Effector CD4-positive, alpha-beta T cell (primary cell): ENCODE results near the gene CCDC28B.
"Not testable (repeated sequence)": the region's sequence is repeated elsewhere in the genome, so short reads cannot be mapped to it uniquely, and the experiment has no call there.

Experiments
- DNase-seq: peaks from one replicate; pipeline ENCODE4 v3.0.0-alpha.2; 2020
- total RNA-seq: gene quantifications from one replicate; lab custom pipeline; 2026; lab: John Stamatoyannopoulos, UW

CCDC28B gene
- total RNA-seq: 7.1 reads per million, percentile 26 among the genes with 10 or more reads in this experiment

DNA sequence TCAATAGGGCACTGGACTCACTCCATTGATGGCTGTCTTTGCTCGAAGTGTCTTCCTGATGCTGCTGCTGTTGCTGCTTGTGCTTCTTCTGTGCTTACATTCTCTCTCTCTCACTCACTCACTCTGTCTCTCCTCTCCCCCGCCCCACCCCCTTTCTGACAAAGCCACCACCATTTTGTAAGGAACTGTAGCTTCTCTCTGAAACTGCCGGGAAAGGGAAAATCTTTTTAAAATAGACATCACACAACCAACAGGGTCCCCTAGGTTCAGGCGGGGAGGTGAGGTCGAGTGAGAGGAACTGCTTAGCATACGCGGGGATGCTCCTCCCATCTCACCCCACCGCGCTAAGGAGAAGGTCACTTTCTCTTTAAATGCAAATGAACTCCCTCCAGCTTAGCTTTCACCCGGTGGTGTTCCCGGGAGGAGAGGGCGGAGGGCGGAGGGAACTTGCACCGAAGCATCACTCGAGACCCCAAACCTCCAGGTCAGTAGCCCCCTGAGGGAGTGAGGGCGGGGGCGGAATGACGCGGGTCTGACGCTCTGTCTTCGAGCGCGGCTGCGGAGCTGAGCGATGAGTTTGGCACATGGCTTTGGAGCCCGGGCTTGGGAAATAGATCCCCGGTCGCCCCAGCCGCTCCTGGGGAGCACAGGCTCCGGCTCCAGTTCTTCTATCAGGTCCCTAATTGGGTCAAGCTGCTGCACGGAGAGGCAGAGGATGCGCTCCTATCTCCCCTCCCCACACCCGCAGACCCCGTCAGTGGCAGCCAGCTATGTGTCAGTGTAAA, at the start of gene CCDC28B:
Gene CCDC28B, plus strand, starts transcription at position 370 of the 785 bp plus-strand sequence. CDS start 1,341 bp downstream, outside the sequence.
- DNase-seq: peak; percentile 40

DNA sequence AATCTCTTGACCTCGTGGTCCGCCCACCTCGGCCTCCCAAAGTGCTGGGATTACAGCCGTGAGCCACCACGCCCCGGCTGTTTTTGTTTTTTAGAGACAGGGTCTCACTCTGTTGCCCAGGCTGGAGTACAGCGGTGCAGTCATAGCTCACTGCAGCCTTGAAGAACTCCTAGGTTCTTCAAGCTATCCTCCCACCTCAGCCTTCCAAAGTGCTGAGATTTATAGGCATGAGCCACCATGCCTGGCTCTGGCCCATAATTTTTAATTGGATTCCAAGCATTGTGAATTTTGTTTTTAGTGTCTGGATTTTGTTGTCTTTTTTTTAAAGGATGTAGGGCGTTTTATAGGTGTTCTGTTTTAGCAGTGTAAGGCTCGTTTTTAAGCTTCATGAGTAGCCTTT, 49.5 kb upstream of the CCDC28B start:
- DNase-seq: no peak

DNA sequence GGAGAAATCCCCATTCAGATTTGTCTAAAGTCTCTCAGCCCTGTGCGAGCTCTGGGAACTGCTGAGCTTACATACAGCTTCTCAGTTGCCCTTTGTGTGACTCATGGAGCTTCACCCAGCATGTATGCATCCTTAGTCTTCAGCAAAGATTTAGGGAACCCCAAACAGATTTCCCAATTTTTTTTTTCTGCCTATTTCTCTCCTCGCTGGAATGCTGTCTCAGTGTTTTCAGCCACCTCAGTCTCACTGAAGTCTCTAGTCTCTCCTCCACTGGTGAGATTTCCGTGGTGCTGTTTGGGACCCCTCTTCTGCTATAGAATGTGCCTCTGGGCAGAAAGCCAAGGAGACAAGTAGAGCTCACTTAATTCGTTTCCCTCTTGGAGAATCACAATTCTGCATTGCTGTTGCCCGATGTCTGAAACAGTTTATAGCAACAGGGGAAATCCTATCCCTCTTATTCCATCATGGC, 49.0 kb upstream of the CCDC28B start:
- DNase-seq: no peak

DNA sequence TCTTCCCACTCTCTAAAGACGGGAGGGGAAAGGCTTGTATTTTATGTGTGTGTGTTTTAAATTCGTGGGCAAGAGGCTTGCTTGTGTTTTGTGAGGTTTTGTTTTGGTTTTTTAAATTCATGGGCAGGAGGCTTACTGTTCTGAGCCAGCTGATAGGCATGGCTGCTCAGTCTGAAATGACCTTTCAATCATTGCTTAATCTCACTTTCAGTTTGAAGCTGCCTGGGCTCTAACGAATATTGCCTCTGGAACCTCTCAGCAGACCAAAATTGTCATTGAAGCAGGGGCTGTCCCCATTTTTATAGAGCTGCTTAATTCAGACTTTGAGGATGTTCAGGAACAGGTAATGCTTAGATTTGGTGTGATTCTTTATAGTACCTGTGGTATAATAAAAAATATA, 41.2 kb upstream of the CCDC28B start:
- no peak for DNase-seq

DNA sequence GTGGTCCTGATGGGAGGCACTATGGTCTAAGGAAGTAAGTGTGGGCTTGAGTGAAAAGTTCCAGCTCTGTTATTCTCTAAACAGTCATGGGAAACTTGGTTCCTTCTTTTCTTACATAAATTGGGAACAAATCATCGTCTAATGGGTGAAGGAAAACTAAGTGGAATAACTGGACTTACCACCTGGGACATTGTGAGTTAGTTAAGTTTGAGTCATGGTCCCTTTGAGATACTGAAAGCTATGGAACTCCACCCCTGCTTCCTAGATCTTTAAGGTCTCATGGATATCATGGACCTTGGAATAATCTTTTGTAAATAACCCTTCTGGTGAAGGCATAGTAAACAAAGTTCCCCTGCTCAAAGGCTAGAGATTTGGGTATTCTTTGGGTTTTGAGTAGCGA, 37.0 kb upstream of the CCDC28B start:
- DNase-seq: no peak

DNA sequence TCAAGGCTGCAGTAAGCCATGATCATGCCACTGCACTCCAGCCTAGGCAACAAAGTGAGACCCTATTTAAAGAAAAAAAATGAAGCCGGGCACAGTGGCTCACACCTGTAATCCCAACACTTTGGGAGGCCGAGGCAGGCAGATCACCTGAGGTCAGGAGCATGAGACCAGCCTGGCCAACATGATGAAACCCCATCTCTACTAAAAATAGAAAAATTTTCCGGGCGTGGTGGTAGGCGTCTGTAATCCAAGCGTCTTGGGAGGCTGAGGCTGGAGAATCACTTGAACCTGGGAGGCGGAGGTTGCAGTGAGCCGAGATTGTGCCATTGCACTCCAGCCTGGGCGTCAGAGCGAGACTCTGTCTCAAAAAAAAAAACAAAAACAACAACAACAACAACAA, 34.8 kb upstream of the CCDC28B start:
- DNase-seq: not testable (repeated sequence)

DNA sequence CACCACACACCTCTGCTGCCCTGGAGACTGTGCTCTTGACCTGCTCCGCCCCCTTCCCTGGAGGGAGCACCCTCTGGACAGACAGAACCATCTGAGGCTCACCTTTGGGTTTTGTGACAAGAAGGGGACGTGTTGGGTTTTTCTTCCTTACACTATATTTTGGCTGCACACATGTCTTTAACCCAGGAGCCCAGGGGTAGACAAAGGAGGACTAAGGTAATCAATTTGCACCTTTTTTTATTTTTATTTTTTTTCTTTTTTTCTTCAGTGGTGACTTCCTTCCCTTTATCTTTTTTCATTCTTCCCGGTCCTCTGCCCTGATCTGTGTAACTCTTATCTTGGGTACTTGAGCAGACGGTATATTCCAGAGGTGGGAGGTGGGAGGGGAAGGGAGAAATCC, 29.4 kb upstream of the CCDC28B start:
- DNase-seq: no peak

DNA sequence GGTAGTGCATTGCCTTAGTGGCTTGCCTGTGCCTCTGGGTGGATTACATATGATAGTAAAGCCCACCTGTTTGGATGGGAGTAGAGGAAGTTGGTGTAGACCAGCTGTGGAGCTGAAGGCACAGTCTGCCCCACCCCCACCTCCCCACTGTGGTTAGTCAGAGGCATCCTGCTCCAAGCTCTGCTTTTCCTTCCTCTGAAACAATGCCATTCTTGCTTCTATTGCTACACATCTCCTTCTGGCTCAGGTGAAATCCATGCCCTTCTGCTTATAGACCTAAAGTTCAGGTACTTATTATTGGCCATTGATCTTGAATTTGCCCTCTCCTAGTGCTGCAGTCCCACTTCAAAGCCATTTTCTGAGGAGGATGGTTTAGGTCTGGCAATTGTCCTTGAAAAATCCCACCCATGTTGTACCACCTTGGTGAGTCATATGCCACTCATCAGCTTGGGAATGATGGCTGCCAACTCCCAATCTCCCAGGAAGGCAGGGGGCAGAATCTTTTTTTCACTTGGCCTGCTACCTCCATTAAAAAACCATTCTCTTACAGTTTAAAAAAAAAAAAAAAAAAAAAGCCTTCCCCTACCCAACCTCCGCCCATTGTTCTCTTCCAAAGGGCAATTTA, 27.7 kb upstream of the CCDC28B start:
- no peak for DNase-seq

DNA sequence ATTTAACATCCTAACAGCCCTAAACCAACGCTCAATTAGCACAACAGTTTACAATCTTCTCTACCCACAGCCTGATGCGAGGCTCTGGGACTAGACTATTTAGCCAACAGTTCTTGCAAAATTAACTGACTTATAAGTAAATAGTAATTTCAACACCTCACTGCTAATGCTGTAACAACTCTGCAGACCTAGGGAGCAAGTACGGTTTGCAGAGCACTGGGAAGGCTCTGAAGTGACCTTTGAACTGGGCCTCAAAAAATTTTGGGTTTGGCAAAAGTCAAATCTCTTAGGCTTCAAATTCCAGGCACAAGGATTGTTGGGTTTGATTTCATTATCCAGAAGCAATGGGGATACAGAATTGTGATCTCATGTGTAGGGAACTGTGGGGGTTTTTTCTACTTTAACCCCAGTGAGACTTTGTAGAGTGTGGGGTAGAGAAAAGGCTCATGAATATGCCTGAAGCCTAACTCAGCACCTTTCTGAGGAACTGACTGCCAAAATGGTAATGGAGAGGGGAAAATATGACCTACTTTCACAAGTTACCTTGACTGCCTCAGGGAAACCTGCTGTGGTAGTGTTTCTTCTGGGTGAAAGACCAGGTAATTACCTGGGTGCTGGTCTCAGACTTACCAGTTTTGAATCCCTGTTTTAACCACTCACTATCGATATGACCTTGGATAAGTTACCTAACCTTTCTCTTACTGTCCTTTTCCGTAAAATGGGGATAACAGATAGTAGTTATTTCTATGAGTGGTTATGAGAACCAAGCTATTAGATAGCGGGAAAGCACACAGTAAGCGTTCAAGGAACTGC, 21.8 kb upstream of the CCDC28B start:
- DNase-seq: no peak

DNA sequence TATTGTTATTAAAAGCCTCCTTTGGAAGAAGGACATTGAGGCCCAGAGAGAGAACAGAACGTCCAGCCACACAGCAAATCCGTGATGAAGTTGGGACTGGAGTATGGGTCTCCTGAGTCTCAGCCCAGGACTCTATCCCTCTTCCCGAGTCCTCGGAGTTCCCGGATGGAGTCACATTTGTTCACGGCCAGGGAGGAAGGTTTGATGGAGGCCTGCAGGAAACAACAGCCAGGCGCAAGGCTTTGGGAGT, 21.3 kb upstream of the CCDC28B start:
- no peak for DNase-seq

DNA sequence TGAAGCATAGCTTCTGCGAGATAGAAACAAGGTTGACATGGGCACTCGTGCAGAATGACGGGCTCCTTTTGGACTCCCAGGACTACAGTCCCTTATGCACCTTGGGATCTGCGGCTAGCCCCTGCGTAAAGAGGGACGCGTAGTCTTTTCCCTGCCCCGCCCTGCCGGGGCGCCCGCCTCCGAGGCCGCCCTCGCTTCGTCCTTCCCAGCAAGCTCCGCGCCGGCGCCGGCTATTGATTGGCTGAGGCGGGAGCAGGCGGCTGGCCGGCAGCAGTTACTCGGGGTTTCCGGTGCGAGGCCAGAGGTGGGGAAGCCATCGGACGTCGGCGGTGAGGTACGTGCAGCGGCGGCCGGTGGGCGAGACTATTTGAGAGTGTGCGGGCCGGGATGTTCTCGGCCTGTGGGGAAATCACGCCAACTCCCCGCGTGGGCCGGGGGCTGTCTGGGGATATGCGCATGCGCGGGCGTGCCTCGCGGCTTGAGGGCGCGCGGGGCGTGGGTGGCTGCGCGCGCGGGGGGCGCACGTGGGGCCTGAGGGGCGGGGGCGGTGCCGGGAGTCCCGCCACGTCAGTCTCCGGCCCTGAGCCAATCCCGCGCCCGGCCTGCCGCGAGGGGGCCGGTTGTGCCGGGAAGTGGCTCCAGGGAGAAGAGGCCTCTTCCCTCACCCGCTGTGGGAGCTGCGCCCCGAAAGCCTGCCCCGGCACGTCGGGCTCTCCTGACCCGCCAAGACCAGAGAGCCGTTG, 20.8 kb upstream of the CCDC28B start, which contains the start of gene TXLNA:
Gene TXLNA, plus strand, starts transcription at position 233 of the 743 bp plus-strand sequence. CDS start 671 bp downstream, outside the sequence.
- peak; percentile 82 for DNase-seq

DNA sequence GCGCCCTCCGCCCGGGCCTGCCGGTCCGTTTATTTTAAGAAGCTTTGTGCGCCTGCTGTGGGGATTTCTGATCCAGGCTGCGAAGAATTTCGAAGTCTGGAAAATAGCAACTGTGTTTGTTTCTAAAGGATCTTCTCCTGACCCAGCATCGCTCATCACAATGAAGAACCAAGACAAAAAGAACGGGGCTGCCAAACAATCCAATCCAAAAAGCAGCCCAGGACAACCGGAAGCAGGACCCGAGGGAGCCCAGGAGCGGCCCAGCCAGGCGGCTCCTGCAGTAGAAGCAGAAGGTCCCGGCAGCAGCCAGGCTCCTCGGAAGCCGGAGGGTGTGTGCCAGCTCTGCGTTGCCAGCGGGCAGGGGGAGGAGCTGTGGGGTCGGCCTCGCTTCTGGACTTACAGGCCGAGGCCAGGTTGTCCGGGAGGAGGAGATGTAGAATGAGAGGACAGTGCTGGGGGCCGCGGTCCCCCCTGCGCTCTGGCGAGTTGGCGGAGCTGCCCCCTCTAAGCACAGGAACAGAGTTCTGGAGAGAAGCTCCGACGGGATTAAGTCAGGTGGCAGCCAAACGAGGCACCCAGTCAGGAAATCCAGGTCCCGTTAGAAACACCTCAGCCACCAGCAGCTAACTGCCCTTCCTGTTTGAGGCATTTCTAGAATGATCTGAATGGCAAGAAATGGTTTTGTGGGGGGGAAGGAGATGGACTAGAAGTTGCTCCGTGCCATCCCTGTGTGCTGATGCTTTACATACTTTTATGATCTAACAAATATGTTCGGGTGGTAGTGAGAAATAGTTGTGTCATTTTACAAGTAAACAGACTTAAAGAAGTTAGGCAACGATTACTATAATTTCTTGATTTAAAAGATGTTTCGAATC, 20.0 kb upstream of the CCDC28B start:
- no peak for DNase-seq

DNA sequence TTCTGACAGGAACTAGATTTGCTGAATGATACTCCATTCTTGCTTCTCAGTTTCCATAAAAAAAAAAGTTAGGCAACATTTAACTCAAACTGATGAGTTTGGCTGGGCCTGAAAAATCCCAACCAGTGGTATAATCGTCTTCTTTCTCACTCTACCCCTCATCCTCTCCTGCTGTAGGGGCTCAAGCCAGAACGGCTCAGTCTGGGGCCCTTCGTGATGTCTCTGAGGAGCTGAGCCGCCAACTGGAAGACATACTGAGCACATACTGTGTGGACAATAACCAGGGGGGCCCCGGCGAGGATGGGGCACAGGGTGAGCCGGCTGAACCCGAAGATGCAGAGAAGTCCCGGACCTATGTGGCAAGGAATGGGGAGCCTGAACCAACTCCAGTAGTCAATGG, 19.3 kb upstream of the CCDC28B start:
- no peak for DNase-seq

DNA sequence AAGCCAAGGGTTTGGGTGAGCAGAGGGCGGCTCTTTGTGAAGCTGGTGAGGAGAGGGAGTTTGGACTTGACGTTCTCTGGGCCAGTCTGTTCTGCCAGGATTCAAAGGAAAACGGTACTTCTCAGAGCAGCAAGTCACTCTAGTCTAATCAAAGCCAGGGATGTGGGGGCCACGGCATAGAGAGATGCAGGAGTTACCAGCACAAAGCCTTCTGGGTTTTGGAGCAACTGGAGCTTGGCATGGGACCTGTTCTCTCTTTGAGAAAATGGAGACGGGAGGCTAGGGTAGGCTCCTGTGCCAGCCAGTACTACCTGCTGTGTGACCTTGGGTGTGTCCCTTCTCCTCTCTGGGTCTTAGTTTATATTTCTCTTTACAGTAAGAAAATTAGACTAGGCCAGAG, 18.8 kb upstream of the CCDC28B start:
- DNase-seq: no peak

DNA sequence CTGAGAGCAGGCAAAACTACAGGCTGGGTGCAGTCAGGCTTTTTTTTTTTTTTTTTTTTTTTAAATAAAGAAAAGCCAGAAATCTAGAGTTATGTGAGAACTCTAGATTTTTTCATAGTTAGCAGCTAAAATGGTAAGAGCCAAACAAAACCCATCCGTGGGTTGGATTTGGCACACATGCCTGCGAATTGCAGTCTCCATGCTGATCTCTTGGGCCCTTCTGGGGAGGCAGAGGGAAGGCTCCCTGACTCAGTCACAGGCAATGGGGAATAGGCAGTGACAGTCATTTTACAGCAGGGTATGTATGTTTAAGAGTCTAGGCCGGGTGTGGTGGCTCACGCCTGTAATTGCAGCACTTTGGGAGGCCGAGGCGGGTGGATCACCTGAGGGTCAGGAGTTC, 18.3 kb upstream of the CCDC28B start:
- DNase-seq: no peak

DNA sequence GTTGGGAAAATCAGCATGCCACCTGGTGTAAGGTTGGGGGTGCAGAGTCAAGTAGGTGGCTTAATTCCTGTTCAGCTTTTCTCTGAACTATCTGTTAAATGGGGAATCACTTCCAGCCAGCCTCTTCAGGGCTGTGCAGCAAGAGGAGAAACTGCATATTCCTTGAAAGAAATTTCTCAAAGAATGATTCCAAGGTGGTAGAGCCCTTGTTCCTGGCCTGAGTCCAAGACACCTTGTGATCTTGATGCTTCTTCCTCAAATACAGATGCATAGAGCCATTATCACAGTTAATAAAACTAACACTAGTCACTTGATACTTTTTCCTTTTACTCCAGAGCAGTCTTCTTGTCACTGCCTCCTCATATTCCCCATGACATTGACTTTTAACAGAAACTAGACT, 15.7 kb upstream of the CCDC28B start:
- no peak for DNase-seq

DNA sequence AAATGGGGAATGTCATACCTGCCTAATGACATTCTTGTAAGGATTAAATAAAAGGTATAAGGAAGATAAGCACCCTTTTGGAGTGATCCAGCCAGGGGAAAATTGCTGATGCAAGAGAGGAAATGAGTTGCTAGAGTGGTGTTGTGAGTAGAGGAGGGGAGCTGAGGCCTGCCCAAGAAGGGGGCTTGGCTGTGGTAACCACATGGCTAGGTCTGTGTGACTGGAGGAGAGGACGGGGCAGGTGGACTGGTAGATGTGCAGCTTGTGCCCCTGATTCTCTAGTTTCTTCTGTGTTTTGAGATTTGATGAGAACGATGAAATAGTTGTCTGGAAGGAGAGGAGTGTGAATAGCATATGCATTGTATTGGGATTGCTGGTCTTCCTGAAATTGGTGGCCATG, 14.3 kb upstream of the CCDC28B start:
- DNase-seq: no peak

DNA sequence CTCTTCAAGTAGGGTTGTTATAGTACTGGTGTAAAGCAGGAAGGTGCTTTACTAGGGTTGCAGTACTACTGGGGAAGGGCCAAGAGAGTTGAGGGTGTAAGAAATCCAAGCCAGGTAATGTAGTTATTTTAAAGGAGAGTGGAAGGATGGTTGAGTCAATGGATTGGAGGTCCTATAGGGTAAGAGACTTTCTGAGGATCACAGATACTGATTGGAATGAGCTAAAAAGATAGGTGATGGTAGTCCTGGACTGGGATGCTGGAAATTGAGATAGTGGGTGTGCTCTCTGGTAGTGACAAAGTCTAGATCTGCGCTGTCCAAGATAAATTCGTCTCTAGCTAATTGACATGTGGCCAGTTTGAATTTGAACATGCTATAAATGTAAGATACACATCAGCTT, 13.9 kb upstream of the CCDC28B start:
- DNase-seq: no peak

DNA sequence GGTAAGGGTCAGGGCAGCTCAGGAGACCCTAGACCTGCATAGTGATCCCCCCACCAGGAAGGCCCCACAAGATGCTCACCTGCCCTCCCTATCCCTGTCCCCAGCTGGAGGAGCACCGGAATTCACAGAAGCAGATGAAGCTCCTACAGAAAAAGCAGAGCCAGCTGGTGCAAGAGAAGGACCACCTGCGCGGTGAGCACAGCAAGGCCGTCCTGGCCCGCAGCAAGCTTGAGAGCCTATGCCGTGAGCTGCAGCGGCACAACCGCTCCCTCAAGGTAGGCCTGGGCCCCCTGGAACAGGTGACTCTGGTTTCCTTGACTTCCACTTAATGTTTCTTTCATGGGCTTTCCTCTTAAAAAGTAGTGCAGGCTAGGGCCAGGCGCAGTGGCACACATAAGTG, 12.5 kb upstream of the CCDC28B start:
- no peak for DNase-seq

DNA sequence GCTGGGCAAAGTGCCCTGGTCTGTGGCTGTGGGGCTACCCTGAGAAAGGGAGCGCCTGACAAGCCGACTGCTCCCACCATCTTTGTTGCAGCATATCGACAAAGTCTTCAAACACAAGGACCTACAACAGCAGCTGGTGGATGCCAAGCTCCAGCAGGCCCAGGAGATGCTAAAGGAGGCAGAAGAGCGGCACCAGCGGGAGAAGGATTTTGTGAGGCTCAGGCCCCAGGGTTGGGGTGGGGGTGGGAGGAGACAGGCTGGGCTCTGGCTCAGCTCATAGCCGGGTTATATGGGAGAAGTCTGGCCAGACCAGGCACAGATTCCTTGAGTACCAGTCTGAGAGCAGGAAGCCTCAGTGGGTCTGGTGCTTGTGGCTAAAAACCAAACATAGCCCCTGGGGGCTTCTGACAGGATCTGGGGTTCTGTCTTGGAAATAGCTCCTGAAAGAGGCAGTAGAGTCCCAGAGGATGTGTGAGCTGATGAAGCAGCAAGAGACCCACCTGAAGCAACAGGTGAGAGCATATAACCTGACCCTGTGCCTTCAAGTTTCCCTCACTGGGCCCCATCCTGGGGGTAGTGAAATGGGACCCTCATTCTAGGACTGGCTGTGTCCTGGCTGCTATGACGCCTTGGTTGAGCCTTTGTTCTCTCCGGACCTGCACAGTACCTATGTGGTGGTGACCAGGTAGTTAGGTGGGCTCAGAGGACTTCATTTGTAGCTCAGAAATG, 8.0 kb upstream of the CCDC28B start:
- no peak for DNase-seq

DNA sequence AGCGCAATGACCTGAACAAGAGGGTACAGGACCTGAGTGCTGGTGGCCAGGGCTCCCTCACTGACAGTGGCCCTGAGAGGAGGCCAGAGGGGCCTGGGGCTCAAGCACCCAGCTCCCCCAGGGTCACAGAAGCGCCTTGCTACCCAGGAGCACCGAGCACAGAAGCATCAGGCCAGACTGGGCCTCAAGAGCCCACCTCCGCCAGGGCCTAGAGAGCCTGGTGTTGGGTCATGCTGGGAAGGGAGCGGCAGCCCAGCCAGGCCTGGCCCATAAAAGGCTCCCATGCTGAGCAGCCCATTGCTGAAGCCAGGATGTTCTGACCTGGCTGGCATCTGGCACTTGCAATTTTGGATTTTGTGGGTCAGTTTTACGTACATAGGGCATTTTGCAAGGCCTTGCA, 5.4 kb upstream of the CCDC28B start:
- no peak for DNase-seq
